DOHH2 (cell line): ENCODE results near the gene IL23R.

Experiments used
- H3F3A ChIP-seq: fragments of 200-600 bp; sonication (generic), shearing (Covaris generic); 2 replicates; pipeline ENCODE4 v1.6.0; 2016; ENCODE audit warnings: antibody characterized with exemption, mild to moderate bottlenecking; ENCODE audit not compliant: control insufficient read depth, insufficient read depth
- H3K27ac ChIP-seq: fragments of 200-600 bp; sonication (generic); 2 replicates; pipeline ENCODE4 v1.5.1; 2014; ENCODE audit warnings: low read depth, mild to moderate bottlenecking, low read length, moderate library complexity
- H3K27me3 ChIP-seq: fragments of 200-600 bp; sonication (generic); 2 replicates; pipeline ENCODE4 v1.6.1; 2014; ENCODE audit warnings: mild to moderate bottlenecking, low read length, mixed read lengths; ENCODE audit not compliant: control insufficient read depth
- H3K36me3 ChIP-seq: fragments of 200-600 bp; sonication (generic); 2 replicates; pipeline ENCODE4 v1.6.1; 2014; ENCODE audit warnings: mild to moderate bottlenecking, low read length, moderate library complexity, mixed read lengths; ENCODE audit not compliant: control insufficient read depth
- H3K4me1 ChIP-seq: fragments of 200-600 bp; sonication (generic); 2 replicates; pipeline ENCODE4 v1.6.1; 2014; ENCODE audit warnings: mild to moderate bottlenecking, low read length, mixed read lengths; ENCODE audit not compliant: control insufficient read depth
- H3K4me2 ChIP-seq: fragments of 200-600 bp; sonication (generic); 2 replicates; pipeline ENCODE4 v1.6.0; 2014; ENCODE audit warnings: mild to moderate bottlenecking, low read length, moderate library complexity
- H3K4me3 ChIP-seq: fragments of 200-600 bp; sonication (generic); 2 replicates; pipeline ENCODE4 v1.5.1; 2014; ENCODE audit warnings: mild to moderate bottlenecking, low read length, mixed read lengths
- H3K79me2 ChIP-seq: fragments of 200-600 bp; sonication (generic); 2 replicates; pipeline ENCODE4 v1.6.1; 2014; ENCODE audit warnings: mild to moderate bottlenecking, low read length, mixed read lengths; ENCODE audit not compliant: control insufficient read depth
- H3K9me2 ChIP-seq: fragments of 200-600 bp; sonication (generic); replicated peaks from 2 replicates; pipeline ENCODE4 v1.6.1; 2014; ENCODE audit warnings: mild to moderate bottlenecking, low read length, mixed read lengths; ENCODE audit not compliant: control insufficient read depth
- H3K9me3 ChIP-seq: fragments of 200-600 bp; sonication (generic); 2 replicates; pipeline ENCODE4 v1.6.1; 2014; ENCODE audit warnings: antibody characterized with exemption, low read length, mixed read lengths; ENCODE audit not compliant: control insufficient read depth, insufficient read depth
- H4K20me1 ChIP-seq: fragments of 200-600 bp; sonication (generic); 2 replicates; pipeline ENCODE4 v1.6.0; 2014; ENCODE audit warnings: low read depth, mild to moderate bottlenecking, antibody characterized with exemption, low read length, moderate library complexity; ENCODE audit not compliant: control insufficient read depth, insufficient read depth
- CTCF ChIP-seq: fragments of 200-600 bp; sonication (generic); IDR thresholded peaks from one replicate; pipeline ENCODE4 v1.5.1; 2014; ENCODE audit warnings: antibody characterized with exemption, mild to moderate bottlenecking, low read depth, low read length; ENCODE audit not compliant: poor library complexity, severe bottlenecking
- EZH2phosphoT487 ChIP-seq: fragments of 200-600 bp; sonication (generic); IDR thresholded peaks from 2 replicates; pipeline ENCODE4 v1.6.1; 2017; ENCODE audit warnings: borderline replicate concordance, mild to moderate bottlenecking, antibody characterized with exemption, low read length, moderate library complexity, mixed read lengths

Gene IL23R

GRCh38 chr1:67166196-67166595, at the start of gene IL23R:
IL23R (plus strand) TSS chr1:67166454; CDS start chr1:67168121, 1,667 bp downstream.
- Histone ChIP-seq H3F3A (no peaks in the 10 kb centered on the region), H4K20me1 (no peaks in the 10 kb centered on the region), H3K9me2 (no peaks in the 10 kb centered on the region), H3K4me1 (no peaks in the 10 kb centered on the region), H3K36me3 (peaks cover 5% of the 10 kb centered on the region; the same call in 1 of the 2 replicates), H3K79me2 (no peaks in the 10 kb centered on the region), H3K27me3 (no peaks in the 10 kb centered on the region), H3K9me3 (no peaks in the 10 kb centered on the region), H3K27ac (no peak within 1 kb of the TSS), H3K4me2 (no peak within 1 kb of the TSS), H3K4me3 (no peak within 1 kb of the TSS)
- TF ChIP-seq CTCF (no peak), EZH2phosphoT487 (no peak)

DNA sequence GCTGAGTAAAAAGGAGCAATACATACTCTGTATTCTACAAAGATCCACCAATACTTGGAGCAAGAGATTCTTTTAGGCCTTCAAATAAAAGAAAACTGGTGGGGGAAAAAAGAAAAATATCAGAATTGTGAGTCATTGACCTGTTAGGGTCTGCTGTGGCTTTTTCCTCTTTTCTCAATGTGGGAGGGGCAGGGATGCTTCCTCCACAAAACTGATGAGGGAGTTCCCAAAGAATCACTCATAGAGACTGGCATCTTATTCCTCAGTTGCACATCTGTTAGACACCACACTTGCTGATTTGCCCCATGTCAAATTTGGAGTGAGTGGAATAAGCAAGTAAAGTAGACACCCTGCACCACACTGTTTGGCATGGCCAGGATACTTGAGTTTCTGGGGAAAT, 48.1 kb upstream of the IL23R start:
- TF ChIP-seq CTCF (no peak), EZH2phosphoT487 (no peak)
- H3K4me2 ChIP-seq = no peak overlapping the region

GRCh38 chr1:67118646-67119045, 47.6 kb upstream of the IL23R start:
- TF ChIP-seq EZH2phosphoT487 = no peak
- TF ChIP-seq CTCF = no peak

More for the DNA sequence above, 48.1 kb upstream of the IL23R start:
- Histone ChIP-seq H3F3A (peaks cover 13% of the 10 kb centered on the region; the same call in 1 of the 2 replicates), H3K4me1 (peaks cover 26% of the 10 kb centered on the region), H3K36me3 (peaks cover 37% of the 10 kb centered on the region), H3K27me3 (no peaks in the 10 kb centered on the region), H3K9me3 (no peaks in the 10 kb centered on the region), H4K20me1 (no peaks in the 10 kb centered on the region), H3K9me2 (no peaks in the 10 kb centered on the region), H3K27ac (no peak overlapping the region), H3K79me2 (peaks cover 12% of the 10 kb centered on the region), H3K4me3 (no peak overlapping the region)

More at GRCh38 chr1:67118646-67119045, 47.6 kb upstream of the IL23R start:
- Histone ChIP-seq H3K4me1 (peaks cover 21% of the 10 kb centered on the region), H3K79me2 (peaks cover 8% of the 10 kb centered on the region), H3K4me3 (no peak overlapping the region), H3K9me2 (no peaks in the 10 kb centered on the region), H3K27me3 (no peaks in the 10 kb centered on the region), H3F3A (peaks cover 11% of the 10 kb centered on the region; the same call in 1 of the 2 replicates), H3K36me3 (peaks cover 33% of the 10 kb centered on the region), H4K20me1 (no peaks in the 10 kb centered on the region), H3K27ac (no peak overlapping the region), H3K9me3 (no peaks in the 10 kb centered on the region), H3K4me2 (no peak overlapping the region)
